ENCODE results near the gene HNRNPR.

DNA sequence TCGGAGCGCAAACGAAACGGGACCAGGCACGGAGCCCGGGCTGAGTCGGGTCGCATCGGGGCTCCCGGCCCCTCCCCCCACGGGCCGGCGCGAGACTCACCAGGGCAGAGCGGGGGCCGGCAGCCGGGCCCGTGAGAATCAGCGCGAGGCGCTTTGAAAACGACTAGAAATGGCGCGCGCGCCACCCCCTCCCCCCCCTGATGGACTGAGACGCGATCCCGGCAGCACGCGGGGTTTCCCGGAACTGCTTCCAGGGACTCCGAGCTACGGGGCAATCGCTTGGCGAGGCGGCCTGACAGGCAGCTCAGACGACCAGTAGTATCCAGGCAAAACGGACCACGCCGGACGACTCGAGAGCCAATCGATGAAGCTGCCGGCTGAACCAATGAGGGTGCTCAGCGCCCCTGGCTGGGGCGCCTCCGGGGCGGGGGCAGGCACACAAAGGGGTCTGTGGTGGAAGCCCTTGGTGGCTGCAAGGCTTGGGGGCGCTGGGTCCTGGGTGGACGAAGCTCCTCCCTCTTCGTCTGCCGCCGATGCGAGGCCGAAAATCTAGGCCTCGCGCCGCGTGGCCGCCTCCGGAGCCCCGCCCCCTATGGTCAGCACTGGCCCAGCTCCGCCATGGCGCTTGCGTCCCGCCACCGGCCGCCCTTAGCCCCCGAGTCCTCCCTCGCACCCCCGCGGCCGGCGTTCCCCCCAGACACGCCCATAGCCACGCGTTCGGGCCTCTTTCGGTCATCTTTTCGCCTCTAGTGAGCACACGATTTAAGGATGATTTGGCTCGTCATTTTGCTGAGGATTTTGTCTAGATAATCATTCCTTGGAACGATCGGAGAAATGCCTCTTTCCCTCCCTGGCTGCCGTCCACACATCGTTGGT is at the start of gene HNRNPR:
- TF ChIP-seq, protein P1, sequence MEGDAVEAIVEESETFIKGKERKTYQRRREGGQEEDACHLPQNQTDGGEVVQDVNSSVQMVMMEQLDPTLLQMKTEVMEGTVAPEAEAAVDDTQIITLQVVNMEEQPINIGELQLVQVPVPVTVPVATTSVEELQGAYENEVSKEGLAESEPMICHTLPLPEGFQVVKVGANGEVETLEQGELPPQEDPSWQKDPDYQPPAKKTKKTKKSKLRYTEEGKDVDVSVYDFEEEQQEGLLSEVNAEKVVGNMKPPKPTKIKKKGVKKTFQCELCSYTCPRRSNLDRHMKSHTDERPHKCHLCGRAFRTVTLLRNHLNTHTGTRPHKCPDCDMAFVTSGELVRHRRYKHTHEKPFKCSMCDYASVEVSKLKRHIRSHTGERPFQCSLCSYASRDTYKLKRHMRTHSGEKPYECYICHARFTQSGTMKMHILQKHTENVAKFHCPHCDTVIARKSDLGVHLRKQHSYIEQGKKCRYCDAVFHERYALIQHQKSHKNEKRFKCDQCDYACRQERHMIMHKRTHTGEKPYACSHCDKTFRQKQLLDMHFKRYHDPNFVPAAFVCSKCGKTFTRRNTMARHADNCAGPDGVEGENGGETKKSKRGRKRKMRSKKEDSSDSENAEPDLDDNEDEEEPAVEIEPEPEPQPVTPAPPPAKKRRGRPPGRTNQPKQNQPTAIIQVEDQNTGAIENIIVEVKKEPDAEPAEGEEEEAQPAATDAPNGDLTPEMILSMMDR (IDR thresholded peaks at IDR 0.05; ENCODE audit: low read depth, low read length), result no peak
- TF ChIP-seq EZH2phosphoT487 (IDR thresholded peaks at IDR 0.05; ENCODE audit: low read depth), result no peak

Data from OCI-LY3 (cell line).